ENCODE results near the gene STAT2. TPM values are rescaled to one million over a fixed set of nuclear protein-coding genes. Genes with fewer than 3 reads are reported as not detected.

STAT2 gene
- total RNA-seq, 1 experiment from 2014 or later = 61.2 TPM

GRCh38 chr12:56377310-56377988, 17.5 kb upstream of the STAT2 start:
- Mint-ChIP-seq H3K4me1 (ENCODE audit: insufficient read depth, unreplicated experiment) (no peaks in the 10 kb centered on the region), H3K9me3 (ENCODE audit: unreplicated experiment) (no peaks in the 10 kb centered on the region), H3K36me3 (ENCODE audit: insufficient read depth, unreplicated experiment) (no peaks in the 10 kb centered on the region), H3K27ac (ENCODE audit: low read depth, unreplicated experiment) (no peak overlapping the region), H3K4me3 (ENCODE audit: unreplicated experiment) (no peak overlapping the region), H3K27me3 (ENCODE audit: insufficient read depth, unreplicated experiment) (no peaks in the 10 kb centered on the region)
- POLR2A ChIA-PET = interaction anchor here (0.6 to 1.2 kb wide), 3 partner anchors 9 to 43 kb away, joined by 3 to 4 read pairs (median 3); partner anchors contain the start of gene PAN2
- intact Hi-C loops (cut with micrococcal nuclease) = loop anchor here (1.0 kb wide), 1 partner anchor 87 kb away; no protein-coding TSS in a partner anchor
- TF ChIP-seq CTCF (IDR thresholded peaks at IDR 0.05; ENCODE audit: unreplicated experiment) = peak; percentile 31
- CTCF ChIA-PET = interaction anchor here (0.6 to 1.2 kb wide), 3 partner anchors 68 to 298 kb away, joined by 3 read pairs; no protein-coding TSS in a partner anchor
- BruUV-seq (replicated peaks) = no TSS peak
- peak; percentile 35 for DNase-seq (ENCODE audit: unreplicated experiment)

GRCh38 chr12:56375598-56376434, 15.9 kb upstream of the STAT2 start:
- Mint-ChIP-seq H3K36me3 (ENCODE audit: insufficient read depth, unreplicated experiment) (no peaks in the 10 kb centered on the region), H3K4me1 (ENCODE audit: insufficient read depth, unreplicated experiment) (no peaks in the 10 kb centered on the region), H3K27ac (ENCODE audit: low read depth, unreplicated experiment) (no peak overlapping the region), H3K27me3 (ENCODE audit: insufficient read depth, unreplicated experiment) (no peaks in the 10 kb centered on the region), H3K4me3 (ENCODE audit: unreplicated experiment) (no peak overlapping the region), H3K9me3 (ENCODE audit: unreplicated experiment) (no peaks in the 10 kb centered on the region)
- no peak for TF ChIP-seq CTCF (IDR thresholded peaks at IDR 0.05; ENCODE audit: unreplicated experiment)
- CTCF ChIA-PET = interaction anchor here (0.7 to 1.0 kb wide), 2 partner anchors 88 to 807 kb away, joined by 3 read pairs; no protein-coding TSS in a partner anchor
- no peak for DNase-seq (ENCODE audit: unreplicated experiment)
- BruUV-seq (replicated peaks) = no TSS peak
- POLR2A ChIA-PET = no interaction called here
- intact Hi-C loops (cut with micrococcal nuclease) = no loop called here

GRCh38 chr12:56374726-56375597, 15.1 kb upstream of the STAT2 start:
- no peak for DNase-seq (ENCODE audit: unreplicated experiment)
- Mint-ChIP-seq H3K4me3 (ENCODE audit: unreplicated experiment) (no peak overlapping the region), H3K27me3 (ENCODE audit: insufficient read depth, unreplicated experiment) (no peaks in the 10 kb centered on the region), H3K27ac (ENCODE audit: low read depth, unreplicated experiment) (no peak overlapping the region), H3K36me3 (ENCODE audit: insufficient read depth, unreplicated experiment) (no peaks in the 10 kb centered on the region), H3K9me3 (ENCODE audit: unreplicated experiment) (no peaks in the 10 kb centered on the region), H3K4me1 (ENCODE audit: insufficient read depth, unreplicated experiment) (no peaks in the 10 kb centered on the region)
- no TSS peak for BruUV-seq (replicated peaks)
- no peak for TF ChIP-seq CTCF (IDR thresholded peaks at IDR 0.05; ENCODE audit: unreplicated experiment)
- POLR2A ChIA-PET = interaction anchor here (0.6 to 0.8 kb wide), 2 partner anchors 17 to 212 kb away, joined by 3 read pairs; no protein-coding TSS in a partner anchor
- CTCF ChIA-PET = no interaction called here
- intact Hi-C loops (cut with micrococcal nuclease) = no loop called here
